H1 (cell line): Measurements from ENCODE around the gene ITPR1. TPM values are rescaled to one million over a fixed set of nuclear protein-coding genes. Genes with fewer than 3 reads are reported as not detected.

Experiments
- CTCF ChIA-PET: fragments of 300-600 bp; sonication (Branson Sonifier 250); formaldehyde crosslinking; loops from one replicate; lab custom pipeline; 2021; ENCODE audit not compliant: partially characterized antibody; lab: Charles Lee
- POLR2A ChIA-PET: fragments of 300-600 bp; sonication (Branson Sonifier 250); formaldehyde crosslinking; loops from one replicate; lab custom pipeline; 2021; ENCODE audit warnings: inconsistent platforms; ENCODE audit not compliant: partially characterized antibody; lab: Charles Lee
- DNase-seq, 2 experiments: peaks; one replicate each; pipeline versions ENCODE4 v3.0.0 to v3.0.0-alpha.2; 2010 to 2022; ENCODE audit warnings: low spot score in 2 of 2, low read depth in 1 of 2, mixed read lengths in 1 of 2
- FAIRE-seq: peaks from 2 replicates; lab custom pipeline; 2011; peaks lifted over from hg19 to GRCh38; lab: Jason Lieb, UNC
- H2AFZ ChIP-seq: 2 replicates; pipeline ENCODE4 v1.8.1; 2012; ENCODE audit warnings: low read length, inconsistent platforms
- H2AK5ac ChIP-seq: 2 replicates; pipeline ENCODE4 v1.6.1; 2013; ENCODE audit warnings: low read depth, low read length
- H2BK120ac ChIP-seq: replicated peaks from 2 replicates; pipeline ENCODE3; 2013; ENCODE audit warnings: low read depth, low read length, inconsistent platforms
- H2BK12ac ChIP-seq: 2 replicates; pipeline ENCODE4 v1.6.1; 2013; ENCODE audit warnings: low read depth, low read length
- H2BK15ac ChIP-seq: 2 replicates; pipeline ENCODE4 v1.6.1; 2013; ENCODE audit warnings: low read length
- H2BK20ac ChIP-seq: 2 replicates; pipeline ENCODE4 v1.6.1; 2013; ENCODE audit warnings: low read length
- H2BK5ac ChIP-seq: 2 replicates; pipeline ENCODE4 v1.6.1; 2013; ENCODE audit warnings: low read depth, low read length
- H3K14ac ChIP-seq: 2 replicates; pipeline ENCODE4 v1.6.1; 2013; ENCODE audit warnings: inconsistent platforms; ENCODE audit not compliant: insufficient read length
- H3K18ac ChIP-seq: 2 replicates; pipeline ENCODE4 v1.6.1; 2013; ENCODE audit warnings: low read length; ENCODE audit errors: extremely low read depth
- H3K23ac ChIP-seq: 2 replicates; pipeline ENCODE4 v1.6.1; 2013; ENCODE audit warnings: inconsistent platforms; ENCODE audit not compliant: insufficient read length
- H3K23me2 ChIP-seq: 2 replicates; pipeline ENCODE4 v1.6.1; 2013; ENCODE audit warnings: low read depth, low read length
- H3K27ac ChIP-seq: 2 replicates; pipeline ENCODE4 v1.6.1; 2011; ENCODE audit warnings: low read depth, low read length, inconsistent platforms
- H3K27me3 ChIP-seq, 4 experiments: replicated peaks in 1 of 4; 1 replicate in 1 of 4; 2 replicates in 3 of 4; pipeline versions ENCODE4 v1.6.1 to v1.8.1; 2011 to 2013; ENCODE audit warnings: low read length in 3 of 4, mild to moderate bottlenecking in 3 of 4, inconsistent platforms in 2 of 4, mixed read lengths in 2 of 4, moderate library complexity in 1 of 4; ENCODE audit not compliant: control insufficient read depth in 3 of 4, insufficient read depth in 3 of 4; ENCODE audit errors: extremely low read depth in 1 of 4
- H3K36me3 ChIP-seq, 4 experiments: 2 replicates each; pipeline versions ENCODE4 v1.6.1 to v1.8.1; 2011 to 2013; ENCODE audit warnings: mild to moderate bottlenecking in 4 of 4, low read length in 3 of 4, moderate library complexity in 2 of 4, control low read depth in 1 of 4, inconsistent platforms in 1 of 4; ENCODE audit not compliant: insufficient read depth in 4 of 4, control insufficient read depth in 2 of 4
- H3K4ac ChIP-seq: replicated peaks from 2 replicates; pipeline ENCODE3; 2013; ENCODE audit warnings: low read length, low read depth, mixed read lengths, inconsistent platforms; ENCODE audit not compliant: insufficient read length
- H3K4me1 ChIP-seq, 4 experiments: replicated peaks in 1 of 4; 1 replicate in 1 of 4; 2 replicates in 3 of 4; pipeline versions ENCODE4 v1.6.1 to v1.8.1; 2011 to 2013; ENCODE audit warnings: low read length in 3 of 4, inconsistent platforms in 2 of 4, mixed read lengths in 1 of 4; ENCODE audit not compliant: insufficient read depth in 4 of 4, control insufficient read depth in 3 of 4
- H3K4me2 ChIP-seq, 2 experiments: 2 replicates each; pipeline versions ENCODE4 v1.6.1 to v1.8.1; 2011 to 2013; ENCODE audit warnings: low read depth in 2 of 2, low read length in 2 of 2, control low read depth in 1 of 2, inconsistent platforms in 1 of 2, mild to moderate bottlenecking in 1 of 2; ENCODE audit not compliant: insufficient read depth in 1 of 2
- H3K4me3 ChIP-seq, 4 experiments: fragments of 200-600, 300-600 bp in 1 of 4; sonication (generic), shearing (Covaris generic), sonication (Bioruptor Twin) in 1 of 4; 2 replicates each; pipeline versions ENCODE4 v1.5.1 to v1.8.1; 2011 to 2016; ENCODE audit warnings: low read length in 4 of 4, low read depth in 3 of 4, control low read depth in 2 of 4, inconsistent platforms in 2 of 4, mild to moderate bottlenecking in 2 of 4, mixed read lengths in 1 of 4, moderate library complexity in 1 of 4; ENCODE audit not compliant: insufficient read depth in 2 of 4; ENCODE audit errors: extremely low read depth in 1 of 4
- H3K56ac ChIP-seq: replicated peaks from 2 replicates; pipeline ENCODE3; 2013; ENCODE audit warnings: low read depth, mild to moderate bottlenecking, mixed read lengths, low read length, inconsistent platforms; ENCODE audit not compliant: insufficient read length
- H3K79me1 ChIP-seq: 2 replicates; pipeline ENCODE4 v1.6.1; 2013; ENCODE audit warnings: low read depth, low read length, control low read depth
- H3K79me2 ChIP-seq, 2 experiments: 2 replicates each; pipeline versions ENCODE4 v1.6.1 to v1.8.1; 2012 to 2013; ENCODE audit warnings: low read length in 2 of 2, mild to moderate bottlenecking in 2 of 2, inconsistent platforms in 1 of 2; ENCODE audit not compliant: insufficient read depth in 2 of 2, control insufficient read depth in 1 of 2
- H3K9ac ChIP-seq, 4 experiments: replicated peaks in 1 of 4; 1 replicate in 1 of 4; 2 replicates in 3 of 4; pipeline versions ENCODE4 v1.6.1 to v1.8.1; 2011 to 2013; ENCODE audit warnings: low read depth in 3 of 4, low read length in 3 of 4, control low read depth in 2 of 4, mild to moderate bottlenecking in 2 of 4, moderate library complexity in 2 of 4, inconsistent platforms in 1 of 4; ENCODE audit errors: extremely low read depth in 1 of 4
- H3K9me3 ChIP-seq, 2 experiments: 2 replicates each; pipeline versions ENCODE4 v1.6.1 to v1.8.1; 2012 to 2013; ENCODE audit warnings: mild to moderate bottlenecking in 2 of 2, moderate library complexity in 2 of 2, control low read depth in 1 of 2, inconsistent platforms in 1 of 2, low read depth in 1 of 2, low read length in 1 of 2, mixed read lengths in 1 of 2; ENCODE audit not compliant: insufficient read depth in 2 of 2
- H4K20me1 ChIP-seq, 2 experiments: replicated peaks in 1 of 2; 2 replicates each; pipeline versions ENCODE3 to v1.8.1; 2011 to 2013; ENCODE audit warnings: inconsistent platforms in 2 of 2, low read length in 2 of 2, mild to moderate bottlenecking in 1 of 2; ENCODE audit not compliant: insufficient read depth in 2 of 2, control insufficient read depth in 1 of 2
- H4K5ac ChIP-seq: 2 replicates; pipeline ENCODE4 v1.6.1; 2013; ENCODE audit warnings: low read length, low read depth, mixed read lengths, inconsistent platforms; ENCODE audit not compliant: insufficient read length
- H4K8ac ChIP-seq: 2 replicates; pipeline ENCODE4 v1.8.0; 2013; ENCODE audit warnings: mild to moderate bottlenecking, moderate library complexity, low read length, inconsistent platforms; ENCODE audit not compliant: insufficient read depth; ENCODE audit errors: extremely low read depth
- H4K91ac ChIP-seq: replicated peaks from 2 replicates; pipeline ENCODE3; 2013; ENCODE audit warnings: low read length, mixed read lengths, inconsistent platforms; ENCODE audit not compliant: insufficient read length
- CEBPB ChIP-seq: IDR thresholded peaks from 2 replicates; pipeline ENCODE4 v1.6.1; 2012; ENCODE audit warnings: low read depth, low read length
- GTF2F1 ChIP-seq: IDR thresholded peaks from 2 replicates; pipeline ENCODE4 v1.6.1; 2012; ENCODE audit warnings: low read depth, low read length, improper control_type of control experiment, borderline replicate concordance
- HDAC2 ChIP-seq, 2 experiments: fragments of 300-600 bp in 1 of 2; sonication (generic) in 1 of 2; IDR thresholded peaks; 2 replicates each; pipeline ENCODE4 v1.6.1; 2011 to 2012; ENCODE audit warnings: low read depth in 2 of 2, low read length in 2 of 2, mild to moderate bottlenecking in 2 of 2, moderate library complexity in 2 of 2, borderline replicate concordance in 1 of 2, inconsistent platforms in 1 of 2
- JUN ChIP-seq: IDR thresholded peaks from 2 replicates; pipeline ENCODE4 v1.6.1; 2011; ENCODE audit warnings: low read depth, mild to moderate bottlenecking, improper control_type of control experiment, low read length
- JUND ChIP-seq: IDR thresholded peaks from 2 replicates; pipeline ENCODE4 v1.6.1; 2011; ENCODE audit warnings: mild to moderate bottlenecking, improper control_type of control experiment, low read length
- KDM1A ChIP-seq: fragments of 200-600, 300-600 bp; sonication (generic); IDR thresholded peaks from 2 replicates; pipeline ENCODE4 v1.7.1; 2016; ENCODE audit warnings: mild to moderate bottlenecking, low read length, borderline replicate concordance
- MAX ChIP-seq: IDR thresholded peaks from 2 replicates; pipeline ENCODE4 v1.6.1; 2012; ENCODE audit warnings: inconsistent platforms
- POU5F1 ChIP-seq: IDR thresholded peaks from 2 replicates; pipeline ENCODE4 v1.6.1; 2011; ENCODE audit warnings: low read depth, mild to moderate bottlenecking, low read length, moderate library complexity
- USF2 ChIP-seq: IDR thresholded peaks from 2 replicates; pipeline ENCODE4 v1.6.1; 2011; ENCODE audit warnings: low read length, improper control_type of control experiment
- whole genome bisulfite sequencing, 2 experiments: shearing (Covaris generic) in 1 of 2; methylation state at CpG; one replicate each; pipeline versions ENCODE4 v1.1.6 to v1.1.7; 2013 to 2015; ENCODE audit warnings: low lambda C conversion rate in 2 of 2, mixed read lengths in 2 of 2, inconsistent platforms in 1 of 2, low coverage in 1 of 2, missing lambda C conversion rate in 1 of 2; ENCODE audit not compliant: insufficient replicate concordance in 2 of 2, insufficient coverage in 1 of 2, insufficient read length in 1 of 2; ENCODE audit errors: extremely low coverage in 1 of 2, missing lambda C conversion rate in 1 of 2; 5-methylcytosine and 5-hydroxymethylcytosine counted together
- polyA plus RNA-seq, 7 experiments: library from polyadenylated mRNA; depleted of rRNA in 3 of 7; stranded (reverse) in 5 of 7; unstranded in 2 of 7; fragments of >200 nt in 5 of 7; fragments of 200-250 nt in 2 of 7; gene quantifications; 1 replicate in 5 of 7; 2 replicates in 1 of 7; 4 replicates in 1 of 7; pipeline versions ENCODE4 v1.2.1 to v1.2.3, GENCODE V29; 2011 to 2013; ENCODE audit warnings: missing spikeins in 2 of 7, mixed read lengths in 2 of 7
- total RNA-seq: library from RNA; stranded (reverse); fragmentation: NEBNext Ultra II Directional; extraction: Animal tissue kit (Norgen Biotek cat#: 25700); gene quantifications from 2 replicates; pipeline ENCODE4 v1.2.1, GENCODE V29; 2021

ITPR1 gene
- total and polyA plus RNA-seq, 2 of the 8 experiments (the other 6 are each of a cell fraction or from before 2014, with no cell fraction given) = 2.5 to 16.3 TPM

DNA sequence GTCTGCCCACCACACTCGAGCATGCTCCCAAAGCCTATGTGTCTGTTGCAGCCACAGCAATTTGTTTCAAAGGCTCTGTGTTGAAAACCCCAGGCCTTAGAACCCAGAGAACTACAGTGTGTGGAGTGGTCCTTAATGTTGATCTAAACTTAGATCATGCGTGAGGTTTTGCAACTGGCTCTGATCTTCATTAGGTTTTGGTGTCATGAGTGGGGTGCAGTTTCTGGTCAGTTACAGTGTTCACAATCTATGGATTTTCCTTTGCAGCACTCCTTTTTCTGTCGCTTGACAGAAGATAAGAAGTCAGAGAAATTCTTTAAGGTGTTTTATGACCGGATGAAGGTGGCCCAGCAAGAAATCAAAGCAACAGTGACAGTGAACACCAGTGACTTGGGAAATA is 273.1 kb downstream of the ITPR1 start:
- no peak overlapping the region for H2BK5ac ChIP-seq
- WGBS, 2 experiments = 88% methylated on average over 4 of the region's 4 CpGs; no CpG with 5 or more reads in 1 of the 2 experiments
- no peaks in the 10 kb centered on the region for H3K4me1 ChIP-seq
- FAIRE-seq (no peak), DNase-seq (no peak)
- POLR2A ChIA-PET = no interaction called here
- H4K8ac ChIP-seq = no peak overlapping the region
- no peak overlapping the region for H2AFZ ChIP-seq
- H3K36me3 ChIP-seq = no peaks in the 10 kb centered on the region; a peak in 1 of 8 replicates
- no peak overlapping the region for H2BK15ac ChIP-seq
- no peaks in the 10 kb centered on the region for H3K79me1 ChIP-seq
- H3K23ac ChIP-seq = no peak overlapping the region
- H4K91ac ChIP-seq = no peak overlapping the region
- no peak overlapping the region for H2BK20ac ChIP-seq
- no peaks in the 10 kb centered on the region; a peak in 1 of 4 replicates for H3K79me2 ChIP-seq
- H3K18ac ChIP-seq = no peak overlapping the region
- no peak overlapping the region for H4K5ac ChIP-seq
- H2BK12ac ChIP-seq = no peak overlapping the region
- H3K23me2 ChIP-seq = no peaks in the 10 kb centered on the region
- H2AK5ac ChIP-seq = no peak overlapping the region
- TF ChIP-seq JUND (no peak), CEBPB (no peak), KDM1A (no peak), USF2 (no peak), MAX (no peak), JUN (no peak), GTF2F1 (no peak), HDAC2 (IDR thresholded peaks at IDR 0.05; ENCODE audit: borderline replicate concordance in 1 of 2, low read depth in 2 of 2, low read length in 2 of 2) (no peak), POU5F1 (no peak)
- no peak overlapping the region for H3K4me2 ChIP-seq
- H3K14ac ChIP-seq = no peak overlapping the region
- no peak overlapping the region for H2BK120ac ChIP-seq
- no peak overlapping the region for H3K9ac ChIP-seq
- no peaks in the 10 kb centered on the region for H3K27me3 ChIP-seq
- H3K27ac ChIP-seq = no peak overlapping the region
- no peak overlapping the region for H3K4ac ChIP-seq
- CTCF ChIA-PET = interaction anchor here (0.6 to 0.9 kb wide), 2 partner anchors 11 to 285 kb away, joined by 3 read pairs; no protein-coding TSS in a partner anchor
- H3K56ac ChIP-seq = no peak overlapping the region
- peaks cover 0 to 13% of the 10 kb centered on the region in 2 experiments for H3K9me3 ChIP-seq
- no peak overlapping the region for H3K4me3 ChIP-seq
- H4K20me1 ChIP-seq = no peaks in the 10 kb centered on the region
